Gastroesophageal sphincter (tissue), 3 donors: ENCODE data around the gene GRWD1.

Experiments used
- CTCF ChIP-seq, 4 experiments: fragments of 200-600 bp in 2 of 4; fragments of 450-650 bp in 2 of 4; sonication (generic) in 1 of 4; IDR thresholded peaks; one replicate each; pipeline ENCODE4 v1.5.1; 2017 to 2019; ENCODE audit warnings: antibody characterized with exemption in 4 of 4, mild to moderate bottlenecking in 2 of 4, moderate library complexity in 2 of 4
- EP300 ChIP-seq: sonication (generic); formaldehyde crosslinking; IDR thresholded peaks from one replicate; pipeline ENCODE4 v1.6.1; 2017; ENCODE audit warnings: antibody characterized with exemption, mild to moderate bottlenecking
- POLR2A ChIP-seq, 2 donors: fragments of 450-650 bp; IDR thresholded peaks; one replicate each; pipeline ENCODE4 v1.6.1; 2017; ENCODE audit warnings: antibody characterized with exemption in 2 of 2, mild to moderate bottlenecking in 2 of 2, moderate library complexity in 1 of 2
- POLR2AphosphoS5 ChIP-seq: sonication (generic); formaldehyde crosslinking; IDR thresholded peaks from one replicate; pipeline ENCODE4 v1.6.1; 2017; ENCODE audit warnings: antibody characterized with exemption

- TF ChIP-seq CTCF (IDR thresholded peaks at IDR 0.05) (no peak), POLR2AphosphoS5 (no peak), POLR2A (IDR thresholded peaks at IDR 0.05) (no peak), EP300 (no peak)
Observed at GRCh38 chr19:48465215-48465614, 19.4 kb downstream of the GRWD1 start.
